Measurements from ENCODE around the gene SLC24A3. TPM values are rescaled to one million over a fixed set of nuclear protein-coding genes. Genes with fewer than 3 reads are reported as not detected.

The SLC24A3 gene
- total RNA-seq, 1 donor from 2014 or later = 0.51 TPM

- no peak for DNase-seq (ENCODE audit: low read depth, low spot score)
- Mint-ChIP-seq H3K27ac (ENCODE audit: unreplicated experiment) (no peak overlapping the region), H3K27me3 (ENCODE audit: low read depth) (peaks cover 33% of the 10 kb centered on the region), H3K9me3 (peaks cover 2% of the 10 kb centered on the region), H3K36me3 (ENCODE audit: low read depth) (no peaks in the 10 kb centered on the region), H3K4me3 (no peak overlapping the region), H3K4me1 (peaks cover 6% of the 10 kb centered on the region)
- TF ChIP-seq CTCF (conservative IDR thresholded peaks at IDR 0.05) = no peak
Measured at GRCh38 chr20:19241440-19241839, 29.0 kb downstream of the SLC24A3 start.

DNA sequence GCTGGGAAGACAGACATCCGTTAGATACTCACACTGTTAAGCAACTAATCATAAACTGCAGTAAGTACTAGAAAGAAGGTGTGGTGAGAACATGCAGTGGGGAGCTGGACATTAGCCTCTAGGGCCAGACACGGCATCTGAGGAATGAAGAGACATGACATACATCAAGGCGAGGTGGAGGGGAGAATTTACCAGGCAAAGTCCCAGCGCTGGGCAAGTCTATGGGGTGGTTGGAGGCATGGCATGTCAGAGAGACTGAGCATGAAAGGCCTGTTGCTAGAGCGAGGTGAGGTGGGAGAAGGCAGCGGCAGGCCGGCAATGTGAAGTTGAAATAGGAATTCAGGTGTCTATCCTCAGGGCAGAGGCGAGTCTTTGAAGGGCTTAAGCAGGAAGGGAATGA, 31.8 kb downstream of the SLC24A3 start:
- Mint-ChIP-seq H3K4me3 (no peak overlapping the region), H3K27ac (ENCODE audit: unreplicated experiment) (no peak overlapping the region), H3K4me1 (peaks cover 6% of the 10 kb centered on the region), H3K27me3 (ENCODE audit: low read depth) (peaks cover 36% of the 10 kb centered on the region), H3K9me3 (peaks cover 2% of the 10 kb centered on the region), H3K36me3 (ENCODE audit: low read depth) (no peaks in the 10 kb centered on the region)
- TF ChIP-seq CTCF (conservative IDR thresholded peaks at IDR 0.05) = no peak
- DNase-seq (ENCODE audit: low read depth, low spot score) = no peak

DNA sequence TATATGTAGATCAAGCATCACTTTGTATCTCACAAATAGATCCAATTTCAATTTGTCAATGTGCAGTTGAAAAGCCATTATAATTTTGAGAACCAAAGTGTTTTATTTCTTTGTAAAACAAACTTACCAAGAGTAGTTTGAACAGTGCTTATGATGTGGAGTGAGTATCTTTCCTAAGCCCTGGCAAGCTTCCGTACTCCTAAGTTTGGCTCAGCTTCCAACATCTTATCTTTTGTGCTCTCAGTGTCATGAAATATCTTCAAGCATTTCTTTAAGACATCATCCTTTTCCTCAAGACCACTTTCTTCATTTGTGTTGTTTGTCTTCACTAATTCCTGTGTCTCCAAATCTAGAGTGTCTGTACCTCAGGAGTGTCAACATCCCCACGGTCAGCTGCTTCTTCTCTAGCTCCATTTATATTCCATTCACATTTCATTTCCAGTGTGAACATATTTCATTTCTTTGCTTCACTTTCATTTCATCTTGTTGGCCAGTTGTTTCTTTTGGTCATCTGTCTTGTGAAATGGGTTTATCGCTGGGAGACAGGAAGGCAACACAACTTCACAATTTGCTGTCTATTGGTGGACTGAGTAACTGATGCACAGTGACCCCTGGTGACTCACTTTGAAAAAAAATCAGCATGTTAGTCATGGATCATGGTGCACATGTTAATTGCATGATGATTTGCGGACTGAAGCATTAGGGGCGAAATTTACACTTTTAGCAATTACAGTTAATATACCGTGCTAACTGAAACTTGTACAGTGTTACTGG, 36.9 kb downstream of the SLC24A3 start:
- no peak overlapping the region for H3K27ac Mint-ChIP-seq (ENCODE audit: unreplicated experiment)
- no peak for DNase-seq (ENCODE audit: low read depth, low spot score)
- peaks cover 28% of the 10 kb centered on the region for H3K27me3 Mint-ChIP-seq (ENCODE audit: low read depth)
- H3K4me1 Mint-ChIP-seq = no peaks in the 10 kb centered on the region
- no peak for TF ChIP-seq CTCF (conservative IDR thresholded peaks at IDR 0.05)
- H3K9me3 Mint-ChIP-seq = no peaks in the 10 kb centered on the region
- H3K36me3 Mint-ChIP-seq (ENCODE audit: low read depth) = no peaks in the 10 kb centered on the region
- no peak overlapping the region for H3K4me3 Mint-ChIP-seq

- no peak for TF ChIP-seq CTCF (conservative IDR thresholded peaks at IDR 0.05)
- Mint-ChIP-seq H3K27me3 (ENCODE audit: low read depth) (peaks cover 25% of the 10 kb centered on the region), H3K27ac (ENCODE audit: unreplicated experiment) (no peak overlapping the region), H3K9me3 (no peaks in the 10 kb centered on the region), H3K4me3 (no peak overlapping the region), H3K36me3 (ENCODE audit: low read depth) (no peaks in the 10 kb centered on the region), H3K4me1 (no peaks in the 10 kb centered on the region)
- DNase-seq (ENCODE audit: low read depth, low spot score) = no peak
Measured at GRCh38 chr20:19250346-19250745, 37.9 kb downstream of the SLC24A3 start.

- no peak overlapping the region for H3K4me3 Mint-ChIP-seq
- H3K36me3 Mint-ChIP-seq (ENCODE audit: low read depth) = no peaks in the 10 kb centered on the region
- no peak for TF ChIP-seq CTCF (conservative IDR thresholded peaks at IDR 0.05)
- no peak for DNase-seq (ENCODE audit: low read depth, low spot score)
- no peaks in the 10 kb centered on the region for H3K4me1 Mint-ChIP-seq
- H3K27me3 Mint-ChIP-seq (ENCODE audit: low read depth) = peaks cover 20% of the 10 kb centered on the region
- H3K27ac Mint-ChIP-seq (ENCODE audit: unreplicated experiment) = no peak overlapping the region
- H3K9me3 Mint-ChIP-seq = no peaks in the 10 kb centered on the region
Measured at GRCh38 chr20:19251506-19251905, 39.1 kb downstream of the SLC24A3 start.
